ENCODE data around the gene CNGA1.

CNGA1 gene

DNA sequence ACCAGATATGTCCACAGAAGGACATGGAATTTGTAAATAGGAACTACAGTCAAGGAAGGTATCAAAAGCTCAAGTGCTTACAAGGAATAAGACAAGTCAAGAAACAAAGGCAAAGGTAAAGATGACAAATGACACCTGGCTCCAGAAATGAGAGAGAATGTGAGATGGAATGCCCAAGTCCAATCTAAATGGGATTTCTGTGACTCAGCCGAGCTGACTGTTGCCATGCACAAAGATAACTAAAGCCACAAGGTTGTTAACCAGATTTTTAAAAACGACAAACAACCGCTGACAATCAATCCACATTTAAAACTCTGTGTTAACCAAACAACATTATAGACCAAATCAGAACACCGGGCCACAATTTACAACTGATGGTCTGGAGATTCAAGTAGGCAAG lies 103.2 kb downstream of the CNGA1 start:
- DNase-seq (ENCODE audit: low read depth, low spot score), result no peak

DNA sequence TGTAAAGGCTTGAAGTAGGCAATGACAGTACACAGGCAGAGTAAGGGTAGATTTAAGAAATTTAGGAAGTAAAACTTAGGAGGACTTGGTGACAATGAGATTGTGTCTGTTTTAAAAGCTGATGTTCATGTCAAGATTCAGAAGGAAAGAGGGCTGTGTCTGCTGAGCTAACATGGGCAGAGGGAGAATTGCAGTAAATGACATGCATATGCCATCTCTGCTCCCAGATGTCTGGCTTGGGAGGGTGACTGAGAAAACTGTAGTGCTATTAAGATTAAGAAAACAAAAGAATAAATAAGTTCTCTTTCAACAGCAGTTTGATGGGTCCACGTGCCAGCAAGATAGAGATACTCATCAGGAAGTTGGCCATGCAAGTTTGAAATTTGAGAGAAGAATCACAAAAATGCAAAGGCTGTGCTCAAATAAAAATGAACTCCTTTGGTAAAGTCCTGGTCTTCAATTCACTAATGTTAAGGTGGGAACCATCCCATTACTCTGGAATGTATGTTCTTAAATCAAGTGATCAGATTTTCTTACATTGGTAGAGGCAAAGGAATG lies 109.3 kb downstream of the CNGA1 start:
- DNase-seq (ENCODE audit: low read depth, low spot score), result no peak

DNA sequence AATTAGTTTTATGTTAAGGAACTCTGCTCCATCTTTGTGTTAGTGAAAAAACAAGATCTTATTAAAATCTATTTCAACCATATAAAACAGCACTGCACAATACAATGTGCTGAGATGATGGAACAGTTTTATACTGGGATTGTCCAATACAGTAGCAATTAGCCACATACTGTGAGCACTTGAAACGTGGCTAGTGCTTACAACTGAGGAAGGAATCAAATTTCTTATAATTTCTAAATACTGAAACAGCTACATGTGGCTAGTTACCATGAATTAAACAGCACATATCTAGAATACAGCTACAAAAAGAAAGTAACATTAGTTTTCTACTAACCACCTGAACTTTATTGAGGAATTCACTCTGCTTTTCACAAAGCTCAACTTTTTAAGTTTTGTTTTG lies 116.8 kb downstream of the CNGA1 start:
- DNase-seq (ENCODE audit: low read depth, low spot score), result no peak

DNA sequence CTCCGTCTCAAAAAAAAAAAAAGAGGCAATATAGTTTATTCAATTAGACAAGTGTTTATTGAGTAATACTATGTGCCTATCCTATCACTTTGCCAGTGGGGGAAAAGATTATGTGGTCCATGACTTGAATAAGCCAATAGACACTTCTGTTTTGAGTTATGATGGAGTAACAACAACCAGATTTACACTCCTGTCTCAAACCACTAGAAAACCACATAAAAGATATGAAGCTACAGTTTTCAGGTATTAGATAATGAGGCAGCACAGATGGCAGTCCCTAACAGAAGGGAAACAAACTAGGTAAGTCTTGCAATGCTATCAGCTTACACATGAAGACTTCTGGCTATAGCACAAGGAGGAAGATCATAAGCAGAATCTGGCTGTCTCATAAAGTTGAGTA lies 124.6 kb downstream of the CNGA1 start:
- DNase-seq (ENCODE audit: low read depth, low spot score), result no peak
